Ectodermal cell (in vitro differentiated cells): ENCODE results near the gene KLHDC10.
"Not testable (repeated sequence)": the region's sequence is repeated elsewhere in the genome, so short reads cannot be mapped to it uniquely, and the experiment has no call there.

Experiments
- H3K27ac ChIP-seq: 2 replicates; pipeline ENCODE4 v1.7.0; 2013; ENCODE audit warnings: mild to moderate bottlenecking, low read depth, low read length; ENCODE audit not compliant: insufficient read depth, poor library complexity, severe bottlenecking
- H3K27me3 ChIP-seq: 2 replicates; pipeline ENCODE4 v1.7.0; 2013; ENCODE audit warnings: mild to moderate bottlenecking, low read length; ENCODE audit not compliant: insufficient read depth, control insufficient read depth, poor library complexity, severe bottlenecking
- H3K36me3 ChIP-seq: one replicate; pipeline ENCODE4 v1.7.0; 2013; ENCODE audit warnings: low read length; ENCODE audit not compliant: control insufficient read depth, insufficient read depth
- H3K4me1 ChIP-seq: one replicate; pipeline ENCODE4 v1.7.0; 2013; ENCODE audit warnings: low read length; ENCODE audit not compliant: control insufficient read depth, insufficient read depth
- H3K4me3 ChIP-seq: 2 replicates; pipeline ENCODE4 v1.7.0; 2013; ENCODE audit warnings: low read depth, low read length, control low read depth; ENCODE audit not compliant: insufficient read depth
- H3K9me3 ChIP-seq: 2 replicates; pipeline ENCODE4 v1.7.0; 2013; ENCODE audit warnings: mild to moderate bottlenecking, low read length, moderate library complexity; ENCODE audit not compliant: control insufficient read depth
- WGBS, 2 experiments: methylation state at CpG; one replicate each; pipeline ENCODE4 v1.1.7; 2013; ENCODE audit warnings: missing lambda C conversion rate in 2 of 2; 5-methylcytosine and 5-hydroxymethylcytosine counted together

The KLHDC10 gene

DNA sequence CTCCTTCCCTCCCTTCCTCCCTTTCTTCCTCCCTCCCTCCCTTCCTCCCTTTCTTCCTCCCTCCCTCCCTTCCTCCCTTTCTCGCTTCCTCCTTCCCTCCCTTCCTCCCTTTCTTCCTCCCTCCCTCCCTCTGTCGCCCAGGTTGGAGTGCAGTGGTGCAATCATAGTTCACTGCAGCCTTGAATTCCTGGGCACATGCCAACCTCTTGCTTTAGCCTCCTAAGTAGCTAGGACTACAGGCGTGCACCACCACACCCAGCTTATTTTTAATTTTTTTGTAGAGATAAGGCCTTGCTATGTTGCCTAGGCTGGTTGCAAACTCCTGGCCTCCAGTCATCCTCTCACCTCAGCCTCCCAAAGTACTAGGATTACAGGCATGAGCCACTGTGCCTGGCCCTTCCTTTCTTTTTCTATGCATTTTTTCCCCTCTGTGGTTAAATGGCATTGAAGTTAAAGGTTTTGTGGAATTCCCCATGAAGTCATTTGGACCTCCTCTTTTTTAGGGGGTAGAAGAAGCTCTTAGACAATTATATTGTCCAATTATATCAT, 9.6 kb downstream of the KLHDC10 start:
- whole genome bisulfite sequencing, 2 experiments, result 94 to 97% methylated on average over 3 of the region's 3 CpGs
- no peak overlapping the region for H3K4me3 ChIP-seq
- no peaks in the 10 kb centered on the region for H3K36me3 ChIP-seq
- no peaks in the 10 kb centered on the region for H3K4me1 ChIP-seq
- H3K27me3 ChIP-seq, result no peaks in the 10 kb centered on the region
- H3K27ac ChIP-seq, result no peak overlapping the region
- H3K9me3 ChIP-seq, result no peaks in the 10 kb centered on the region

DNA sequence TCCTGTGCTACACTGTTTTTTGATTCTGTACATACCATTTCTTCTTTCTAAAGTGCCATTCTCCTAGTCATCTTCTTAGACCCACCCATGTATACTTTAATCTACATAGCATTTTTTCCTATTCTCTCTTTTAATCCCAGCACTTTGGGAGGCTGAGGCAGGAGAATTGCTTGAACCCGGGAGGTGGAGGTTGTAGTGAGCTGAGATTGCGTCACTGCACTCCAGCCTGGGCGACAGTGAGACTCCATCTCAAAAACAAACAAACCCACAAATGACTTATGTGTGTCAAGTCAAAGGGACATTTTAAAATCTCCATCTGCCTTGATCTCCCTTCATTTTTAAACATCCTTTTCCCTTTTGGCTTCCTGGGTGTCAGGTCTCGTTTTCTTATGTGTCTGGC, 13.2 kb downstream of the KLHDC10 start:
- not testable (repeated sequence) for H3K4me1 ChIP-seq, H3K9me3 ChIP-seq, H3K27ac ChIP-seq, H3K36me3 ChIP-seq, H3K4me3 ChIP-seq, H3K27me3 ChIP-seq
- 86 to 90% methylated on average over 4 of the region's 4 CpGs for WGBS, 2 experiments

DNA sequence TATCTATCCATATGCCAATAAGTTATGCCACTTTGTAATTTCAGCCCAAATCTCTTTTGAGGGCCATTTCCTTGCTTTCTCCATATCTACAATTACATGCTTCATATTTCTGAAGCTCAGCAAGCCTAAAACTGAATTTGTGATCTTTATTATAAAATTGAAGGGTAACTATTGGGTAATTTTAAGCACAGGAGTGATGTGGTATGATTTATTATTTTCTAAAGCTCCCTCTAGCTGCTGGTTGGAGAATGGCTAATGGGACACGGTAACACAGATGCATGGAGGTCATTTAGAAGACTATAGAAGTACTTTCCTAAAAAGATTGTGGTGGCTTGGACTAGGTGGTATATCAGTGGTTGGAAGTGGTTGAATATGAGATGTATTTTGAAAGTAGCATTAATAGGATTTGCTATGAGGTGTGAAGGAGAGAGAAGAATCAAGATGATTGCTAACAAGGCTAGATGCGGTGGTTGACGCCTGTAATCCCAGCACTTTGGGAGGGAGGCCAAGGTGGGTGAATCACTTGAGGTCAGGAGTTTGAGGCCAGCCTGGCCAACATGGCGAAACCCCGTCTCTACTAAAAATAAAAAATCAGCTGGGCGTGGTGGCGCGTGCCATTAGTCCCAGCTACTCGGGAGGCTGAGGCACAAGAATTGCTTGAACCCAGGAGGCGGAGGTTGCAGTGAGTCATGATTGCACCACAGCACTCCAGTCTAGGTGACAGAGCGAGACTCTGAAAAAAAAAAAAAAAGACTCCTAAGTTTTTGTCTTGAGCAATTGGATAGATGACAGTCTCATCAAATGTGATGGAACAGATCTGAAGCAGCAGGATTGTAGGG, 13.9 kb downstream of the KLHDC10 start:
- 91 to 93% methylated on average over 11 of the region's 11 CpGs for WGBS, 2 experiments
- Histone ChIP-seq H3K4me1 (no peaks in the 10 kb centered on the region), H3K27me3 (no peaks in the 10 kb centered on the region), H3K36me3 (no peaks in the 10 kb centered on the region), H3K4me3 (no peak overlapping the region), H3K9me3 (no peaks in the 10 kb centered on the region), H3K27ac (no peak overlapping the region)

DNA sequence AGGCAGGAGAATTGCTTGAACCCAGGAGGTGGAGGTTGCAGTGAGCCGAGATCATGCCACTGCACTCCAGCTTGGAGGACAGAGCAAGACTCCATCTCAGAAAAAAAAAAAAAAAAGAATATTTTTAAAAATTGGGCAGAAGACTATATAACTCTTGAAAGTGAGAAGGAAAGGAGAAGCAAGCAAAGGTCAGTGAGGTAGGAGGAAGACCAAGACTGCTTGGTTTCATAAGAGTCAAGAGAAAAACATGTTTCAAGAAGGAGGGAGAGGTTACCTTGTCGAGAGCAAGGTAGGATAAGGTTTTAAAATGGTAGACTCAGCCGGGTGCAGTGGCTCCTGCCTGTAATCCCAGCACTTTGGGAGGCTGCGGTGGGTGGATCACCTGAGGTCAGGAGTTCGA, 14.9 kb downstream of the KLHDC10 start:
- H3K9me3 ChIP-seq, H3K36me3 ChIP-seq, H3K4me3 ChIP-seq, H3K27ac ChIP-seq, H3K4me1 ChIP-seq, H3K27me3 ChIP-seq: not testable (repeated sequence)
- WGBS, 2 experiments, result 89 to 98% methylated on average over 5 of the region's 5 CpGs

DNA sequence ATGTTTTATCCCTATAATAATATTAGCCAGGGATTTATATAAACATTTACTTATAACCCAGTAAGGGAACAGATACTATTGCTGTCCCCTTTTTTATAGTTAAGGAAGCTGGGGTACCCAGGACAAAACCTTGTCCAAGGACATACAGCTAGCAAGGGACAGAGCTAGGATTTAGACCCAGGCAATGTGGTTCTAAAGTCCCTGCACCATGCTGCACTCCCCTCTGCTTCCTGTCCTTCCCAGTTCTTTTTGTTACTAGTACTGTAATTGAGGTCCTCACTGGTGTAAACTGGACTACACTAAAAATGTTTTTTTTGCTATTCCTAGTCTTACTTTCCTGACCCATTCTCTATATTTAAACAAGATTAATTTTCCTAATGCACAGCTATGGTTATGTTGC, 16.6 kb downstream of the KLHDC10 start:
- no peak overlapping the region for H3K4me3 ChIP-seq
- H3K27ac ChIP-seq, result no peak overlapping the region
- H3K9me3 ChIP-seq, result no peaks in the 10 kb centered on the region
- no peaks in the 10 kb centered on the region for H3K36me3 ChIP-seq
- H3K4me1 ChIP-seq, result no peaks in the 10 kb centered on the region
- no peaks in the 10 kb centered on the region for H3K27me3 ChIP-seq

DNA sequence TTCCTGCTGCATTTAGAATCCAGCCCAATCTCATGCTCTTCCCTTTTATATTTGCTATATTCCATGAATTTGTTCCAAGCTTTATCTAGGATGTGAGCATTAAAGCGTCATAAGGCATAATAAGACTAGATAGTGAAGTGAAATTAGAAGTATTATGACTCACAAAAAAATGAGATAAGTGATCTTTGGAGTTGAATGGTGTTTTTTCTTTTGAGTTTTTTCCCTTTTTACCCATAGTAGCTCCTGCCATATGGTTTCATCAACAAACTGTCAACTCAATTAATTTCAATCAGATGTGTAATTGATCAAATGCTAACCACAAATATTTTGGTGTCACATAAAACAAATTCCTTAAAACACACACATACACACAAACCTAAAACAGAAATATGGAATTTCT, 17.0 kb downstream of the KLHDC10 start:
- Histone ChIP-seq H3K27me3 (no peaks in the 10 kb centered on the region), H3K36me3 (no peaks in the 10 kb centered on the region), H3K4me1 (no peaks in the 10 kb centered on the region), H3K27ac (no peak overlapping the region), H3K4me3 (no peak overlapping the region), H3K9me3 (no peaks in the 10 kb centered on the region)
- 90 to 100% methylated on average over 1 of the region's 1 CpG for WGBS, 2 experiments

DNA sequence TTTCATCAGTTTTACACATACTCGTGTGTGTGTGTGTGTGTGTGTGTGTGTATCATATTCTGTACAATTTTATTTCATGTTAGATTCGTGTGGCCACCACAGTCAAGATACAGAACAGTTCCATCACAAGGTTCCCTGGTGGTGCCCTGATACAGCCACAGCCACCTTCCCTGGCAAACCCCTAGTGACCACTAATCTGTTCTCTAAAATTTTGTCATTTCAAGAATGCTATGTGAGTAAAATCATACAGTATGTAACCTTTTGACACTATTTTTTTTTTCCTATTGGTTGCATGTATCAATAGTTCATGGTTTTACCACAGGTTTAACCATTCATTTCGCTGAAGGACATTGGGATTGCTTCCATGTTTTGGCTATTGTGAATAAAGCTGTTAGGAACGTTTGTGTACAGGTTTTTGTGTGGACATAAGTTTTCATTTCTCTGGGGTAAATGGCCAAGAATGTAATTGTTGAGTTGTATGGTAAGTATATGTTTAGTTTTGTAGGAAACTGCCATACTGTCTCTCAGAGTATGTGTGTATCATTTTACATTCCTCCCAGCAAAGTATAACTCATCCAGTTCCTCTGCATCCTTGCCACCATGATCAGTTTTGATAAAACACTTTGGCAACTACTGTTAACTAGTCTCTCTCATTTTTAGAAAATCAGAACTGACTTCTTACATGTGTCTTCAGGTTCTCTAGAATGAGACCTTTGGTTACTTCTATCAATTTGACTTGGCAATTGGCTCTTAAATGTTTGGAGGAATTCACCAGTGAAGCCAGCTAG, 20.6 kb downstream of the KLHDC10 start:
- H3K4me3 ChIP-seq, result no peak overlapping the region
- no peaks in the 10 kb centered on the region for H3K9me3 ChIP-seq
- H3K36me3 ChIP-seq, result no peaks in the 10 kb centered on the region
- no peaks in the 10 kb centered on the region for H3K27me3 ChIP-seq
- WGBS, 2 experiments, result 86 to 91% methylated on average over 3 to 4 of the region's 4 CpGs
- no peak overlapping the region for H3K27ac ChIP-seq
- H3K4me1 ChIP-seq, result no peaks in the 10 kb centered on the region

DNA sequence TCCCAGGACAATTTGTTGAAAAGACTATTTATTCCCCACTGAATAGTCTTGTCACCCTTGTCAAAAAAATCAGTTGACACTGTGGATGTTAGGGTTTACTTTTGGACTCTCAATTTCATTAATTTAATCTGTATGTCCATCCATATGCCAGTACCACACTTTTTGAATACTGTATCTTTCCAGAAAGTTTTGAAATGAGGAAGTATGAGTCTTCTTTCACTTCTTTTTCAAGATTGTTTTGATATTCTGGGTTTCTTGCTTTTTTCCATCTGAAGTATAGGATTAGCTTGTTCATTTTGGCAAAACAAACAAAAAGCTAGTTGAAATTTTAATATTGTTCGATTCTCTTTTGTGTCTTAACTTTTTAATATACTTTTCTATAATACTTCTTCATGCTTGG, 21.7 kb downstream of the KLHDC10 start:
- Histone ChIP-seq H3K36me3 (no peaks in the 10 kb centered on the region), H3K27me3 (no peaks in the 10 kb centered on the region), H3K4me1 (no peaks in the 10 kb centered on the region), H3K27ac (no peak overlapping the region), H3K9me3 (no peaks in the 10 kb centered on the region), H3K4me3 (no peak overlapping the region)
- WGBS, 2 experiments, result no CpG with 5 or more reads among the region's 1 CpG

DNA sequence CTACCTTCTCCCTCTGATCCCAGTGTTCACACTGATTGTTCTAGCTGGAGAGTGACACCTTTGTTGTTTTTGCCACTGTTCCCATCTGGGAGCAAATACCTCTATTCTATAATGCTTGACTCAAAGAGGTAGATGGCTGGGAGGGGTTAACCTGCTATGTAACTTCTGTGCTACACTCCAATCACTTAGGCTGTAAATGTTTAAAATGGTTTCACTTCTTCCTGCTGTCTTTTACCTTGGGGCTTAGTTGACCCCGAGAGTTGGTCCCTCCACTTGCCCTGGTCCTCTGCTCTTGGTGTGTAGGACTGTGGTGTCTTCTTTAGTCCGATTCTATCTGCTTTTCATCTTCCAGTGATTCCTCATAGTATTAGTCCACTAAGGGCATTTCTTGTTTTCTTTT, 22.3 kb downstream of the KLHDC10 start:
- WGBS, 2 experiments, result 96 to 100% methylated on average over 2 of the region's 2 CpGs
- Histone ChIP-seq H3K4me3 (no peak overlapping the region), H3K9me3 (no peaks in the 10 kb centered on the region), H3K27me3 (no peaks in the 10 kb centered on the region), H3K4me1 (no peaks in the 10 kb centered on the region), H3K27ac (no peak overlapping the region), H3K36me3 (no peaks in the 10 kb centered on the region)

DNA sequence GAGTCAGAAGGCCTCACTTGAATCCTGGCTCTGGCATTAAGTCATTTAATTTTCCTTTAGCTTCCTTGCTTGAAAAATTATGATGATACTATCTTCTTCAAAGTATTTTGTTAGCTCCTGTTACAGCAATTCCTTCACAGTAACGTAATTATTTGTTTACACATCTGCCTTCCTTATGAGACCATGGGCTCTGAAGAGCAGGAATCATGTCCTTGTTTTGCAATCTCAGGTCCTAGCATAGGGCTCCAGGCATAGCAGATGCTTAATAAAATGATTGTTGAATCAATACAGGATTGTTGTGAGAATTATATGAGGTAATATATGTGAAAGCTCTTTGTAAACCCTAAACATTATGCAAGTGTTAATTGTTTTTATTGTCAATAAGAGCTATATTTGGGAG, 25.5 kb downstream of the KLHDC10 start:
- 83 to 93% methylated on average over 1 of the region's 1 CpG for WGBS, 2 experiments

More for the DNA sequence above, 25.5 kb downstream of the KLHDC10 start:
- H3K36me3 ChIP-seq, result no peaks in the 10 kb centered on the region
- H3K4me1 ChIP-seq, result no peaks in the 10 kb centered on the region
- no peak overlapping the region for H3K27ac ChIP-seq
- H3K4me3 ChIP-seq, result no peak overlapping the region
- no peaks in the 10 kb centered on the region for H3K27me3 ChIP-seq
- no peaks in the 10 kb centered on the region for H3K9me3 ChIP-seq
